ENCODE data around the gene HK1.

DNA sequence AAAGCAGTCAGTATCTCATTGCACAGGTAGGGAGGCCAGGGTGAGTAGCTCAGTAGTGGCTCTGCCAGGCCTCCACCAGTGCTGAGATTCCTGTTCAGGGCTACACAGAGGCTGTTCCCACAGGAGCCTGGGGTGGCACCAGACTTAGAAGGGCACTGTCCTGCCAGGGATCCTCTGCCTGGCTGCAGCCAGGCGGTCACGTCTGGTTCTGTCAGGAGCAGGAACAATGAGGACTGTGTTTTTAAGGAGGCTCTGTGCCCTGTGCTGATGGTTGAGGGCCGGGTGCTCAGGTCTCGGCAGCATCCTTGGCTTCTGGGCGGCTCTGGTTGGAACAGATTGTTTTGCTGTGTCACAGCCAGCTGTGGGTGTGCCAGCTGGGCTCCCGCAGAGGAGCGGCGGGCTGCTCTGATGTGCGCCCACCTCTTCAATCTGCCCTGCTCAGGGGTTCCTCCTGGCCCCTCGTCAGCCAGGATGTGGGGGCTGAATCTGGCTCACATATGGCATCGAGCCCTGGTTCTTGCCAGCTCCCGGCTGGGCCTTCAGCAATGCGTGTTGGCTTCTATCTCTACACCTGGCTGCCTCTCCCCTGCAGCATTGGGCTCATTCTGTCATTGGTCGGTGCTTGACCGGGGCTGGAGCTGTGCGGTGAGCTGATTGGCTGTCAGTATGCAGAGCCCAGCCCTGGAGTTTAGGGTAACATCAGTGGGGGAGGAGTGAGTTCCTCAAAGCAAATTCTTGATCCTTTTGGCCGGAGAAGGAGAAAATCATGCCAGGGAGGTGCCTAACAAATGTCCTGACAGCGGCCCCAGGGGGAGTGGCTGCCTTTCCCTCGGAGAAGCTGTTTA is 97.2 kb downstream of the HK1 start:
- no peak for TF ChIP-seq EZH2 (IDR thresholded peaks at IDR 0.05; ENCODE audit: low read length, missing control alignments)
- TF ChIP-seq, protein P1, sequence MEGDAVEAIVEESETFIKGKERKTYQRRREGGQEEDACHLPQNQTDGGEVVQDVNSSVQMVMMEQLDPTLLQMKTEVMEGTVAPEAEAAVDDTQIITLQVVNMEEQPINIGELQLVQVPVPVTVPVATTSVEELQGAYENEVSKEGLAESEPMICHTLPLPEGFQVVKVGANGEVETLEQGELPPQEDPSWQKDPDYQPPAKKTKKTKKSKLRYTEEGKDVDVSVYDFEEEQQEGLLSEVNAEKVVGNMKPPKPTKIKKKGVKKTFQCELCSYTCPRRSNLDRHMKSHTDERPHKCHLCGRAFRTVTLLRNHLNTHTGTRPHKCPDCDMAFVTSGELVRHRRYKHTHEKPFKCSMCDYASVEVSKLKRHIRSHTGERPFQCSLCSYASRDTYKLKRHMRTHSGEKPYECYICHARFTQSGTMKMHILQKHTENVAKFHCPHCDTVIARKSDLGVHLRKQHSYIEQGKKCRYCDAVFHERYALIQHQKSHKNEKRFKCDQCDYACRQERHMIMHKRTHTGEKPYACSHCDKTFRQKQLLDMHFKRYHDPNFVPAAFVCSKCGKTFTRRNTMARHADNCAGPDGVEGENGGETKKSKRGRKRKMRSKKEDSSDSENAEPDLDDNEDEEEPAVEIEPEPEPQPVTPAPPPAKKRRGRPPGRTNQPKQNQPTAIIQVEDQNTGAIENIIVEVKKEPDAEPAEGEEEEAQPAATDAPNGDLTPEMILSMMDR (conservative IDR thresholded peaks at IDR 0.05 in 1 of 2, IDR thresholded peaks at IDR 0.05 in 1 of 2; ENCODE audit: low read depth in 1 of 2, low read length in 2 of 2) = no peak
